Omental fat pad (tissue), 4 donors: ENCODE measurements around the gene B4GAT1. TPM values are rescaled to one million over a fixed set of nuclear protein-coding genes. Genes with fewer than 3 reads are reported as not detected.
A peak's percentile ranks its signal among the peaks of the same experiment; 100 is the strongest.

ENCODE experiments used
- ATAC-seq: fragments of 150-250 bp; one replicate; pipeline ENCODE4 v1.9.1; 2016; ENCODE audit warnings: mild to moderate bottlenecking, moderate library complexity; ENCODE audit not compliant: low FRiP score
- DNase-seq: peaks from one replicate; pipeline ENCODE4 v3.0.0-alpha.2; 2019; ENCODE audit warnings: low spot score
- CTCF ChIP-seq, 3 donors: fragments of 450-650 bp; IDR thresholded peaks; one replicate each; pipeline ENCODE4 v1.5.1; 2016 to 2017; ENCODE audit warnings: antibody characterized with exemption in 3 of 3, mild to moderate bottlenecking in 3 of 3, moderate library complexity in 2 of 3
- total RNA-seq, 4 donors: library from RNA; depleted of rRNA; stranded (reverse); fragments of >200 nt; gene quantifications; one replicate each; pipeline ENCODE4 v1.1.0, GENCODE V29; 2016

Gene B4GAT1
- total RNA-seq, 4 donors from 2014 or later: 13.3 to 37.1 (median 21.1) TPM

DNA sequence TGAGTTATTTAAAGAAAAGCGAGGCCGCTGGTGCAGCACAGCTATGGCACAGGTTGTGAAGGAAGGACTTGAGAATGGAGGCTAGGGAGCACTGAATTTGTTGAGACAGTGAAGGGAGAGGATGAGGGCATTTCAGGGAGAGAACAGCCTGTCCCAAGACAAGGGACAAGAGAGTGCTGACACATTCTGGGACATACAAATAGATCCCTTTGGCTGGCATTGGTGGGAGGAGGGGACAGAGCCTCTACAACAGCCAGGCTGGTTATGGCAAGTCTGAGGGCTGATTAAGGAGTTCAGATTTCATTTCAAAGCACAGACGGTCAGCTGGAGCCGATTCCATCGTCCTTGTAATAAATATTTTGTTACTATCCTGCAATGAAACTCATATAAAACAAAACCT lies 25.8 kb upstream of the B4GAT1 start:
- ATAC-seq (no peak), DNase-seq (no peak)
- TF ChIP-seq CTCF (IDR thresholded peaks at IDR 0.05): no peak

- ATAC-seq (peak; percentile 49), DNase-seq (no peak)
- TF ChIP-seq CTCF (IDR thresholded peaks at IDR 0.05): no peak
Observed at GRCh38 chr11:66371627-66372415, 24.4 kb upstream of the B4GAT1 start, which contains the start of gene SLC29A2. Gene SLC29A2, minus strand, starts transcription at chr11:66371760. Its CDS starts 169 bp downstream, at chr11:66371591.

DNA sequence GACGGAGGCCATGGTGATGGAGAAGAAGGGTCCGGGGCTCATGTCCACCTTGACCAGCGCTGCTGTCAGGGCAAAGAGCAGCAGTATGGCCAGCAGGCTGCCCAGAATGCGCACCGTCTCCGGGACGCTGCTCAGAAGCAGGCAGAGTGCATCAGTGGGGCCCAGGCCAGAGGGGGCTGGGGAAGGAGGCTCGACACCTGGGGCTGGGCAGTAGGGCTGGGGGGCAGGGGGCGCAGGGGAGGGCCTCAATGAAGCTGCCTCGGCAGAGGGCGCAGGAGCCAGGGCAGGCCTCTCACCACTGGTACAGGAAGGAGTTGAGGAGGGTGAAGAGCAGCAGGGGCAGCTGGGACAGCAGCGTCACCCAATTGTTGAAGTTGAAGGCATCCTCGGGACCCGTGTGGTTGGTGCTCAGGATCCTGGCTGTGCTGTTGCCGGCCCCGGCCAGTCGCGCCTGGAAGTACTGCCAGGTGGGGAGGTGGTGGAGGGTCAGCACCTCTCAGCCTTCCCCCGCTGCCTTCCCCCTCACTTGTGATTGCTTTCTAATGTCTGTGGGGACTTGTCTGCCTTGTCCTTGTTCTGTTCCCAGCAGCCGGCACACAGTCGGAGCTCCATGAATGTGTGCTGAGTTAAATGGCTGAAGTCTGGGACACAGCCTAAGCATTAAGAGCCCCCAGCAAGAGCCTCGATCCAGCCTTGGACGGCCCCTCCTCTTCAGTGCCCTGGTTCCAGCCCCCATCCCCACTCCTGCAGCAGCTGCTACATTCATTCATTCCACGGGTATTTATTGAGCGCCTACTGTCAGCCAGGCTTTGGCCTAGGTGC lies 21.9 kb upstream of the B4GAT1 start:
- no peak for TF ChIP-seq CTCF (IDR thresholded peaks at IDR 0.05)
- DNase-seq: no peak
- ATAC-seq: no peak

DNA sequence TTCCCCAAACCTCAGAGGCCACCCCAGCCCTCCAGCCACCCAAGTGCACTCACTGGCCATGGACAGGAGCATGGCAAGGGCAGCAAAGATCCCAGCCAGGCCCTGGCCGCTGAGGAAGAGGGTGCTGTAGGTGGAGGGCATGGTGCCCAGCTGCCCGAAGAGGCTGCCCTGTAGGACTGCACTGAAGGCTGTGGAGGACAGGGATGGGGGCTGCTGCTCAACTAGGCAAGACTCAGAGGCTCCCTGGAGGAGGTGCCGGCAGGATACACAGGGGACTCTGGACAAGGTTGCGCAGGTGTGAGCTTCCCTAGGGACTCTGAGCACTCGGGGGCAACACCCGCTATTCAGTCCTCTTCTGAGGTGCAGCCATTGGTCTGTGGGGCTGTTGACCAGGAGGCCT lies 21.1 kb upstream of the B4GAT1 start:
- ATAC-seq (no peak), DNase-seq (no peak)
- no peak for TF ChIP-seq CTCF (IDR thresholded peaks at IDR 0.05)

- no peak for TF ChIP-seq CTCF (IDR thresholded peaks at IDR 0.05)
- DNase-seq (no peak), ATAC-seq (no peak)
Observed at GRCh38 chr11:66367561-66368312, 20.3 kb upstream of the B4GAT1 start.

DNA sequence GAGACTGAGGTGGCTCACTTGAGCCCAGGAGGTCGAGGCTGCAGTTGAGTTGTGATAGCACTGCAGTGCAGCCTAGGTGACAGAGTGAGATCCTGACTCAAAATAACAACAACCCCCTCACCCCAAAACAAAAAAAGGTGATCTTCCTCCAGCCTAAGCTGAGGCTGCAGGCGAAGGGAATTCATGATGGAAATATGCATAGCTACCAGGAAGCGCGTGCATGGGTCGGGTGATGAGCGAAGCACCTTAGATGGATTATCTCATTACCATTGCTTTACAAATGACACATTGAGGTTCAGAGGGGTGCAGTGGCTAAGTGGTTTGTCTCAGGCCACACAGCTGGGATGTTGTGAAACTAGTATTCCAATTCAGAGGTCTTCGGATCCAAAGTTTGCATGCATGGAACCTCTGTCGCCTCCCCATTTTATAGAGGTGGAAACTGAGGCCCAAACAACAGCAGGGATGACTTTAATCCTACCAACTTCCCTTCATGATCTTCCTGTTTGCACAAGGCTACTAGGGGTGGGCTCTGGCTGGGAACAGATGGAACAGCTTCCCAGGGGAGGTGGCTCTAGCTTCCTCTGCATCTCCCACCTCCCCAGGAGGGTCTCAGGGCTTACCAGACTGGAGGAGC lies 19.5 kb upstream of the B4GAT1 start:
- TF ChIP-seq CTCF (IDR thresholded peaks at IDR 0.05): no peak
- no peak for ATAC-seq
- no peak for DNase-seq
